Osteoblast (primary cell): ENCODE data around the gene SUGCT. TPM values are rescaled to one million over a fixed set of nuclear protein-coding genes. Genes with fewer than 3 reads are reported as not detected.

Experiments used
- DNase-seq: peaks from one replicate; pipeline ENCODE4 v3.0.0; 2011; ENCODE audit warnings: low spot score, mixed read lengths; ENCODE audit not compliant: insufficient read length; ENCODE audit errors: missing footprints
- H2AFZ ChIP-seq: 2 replicates; pipeline ENCODE4 v1.6.0; 2011; ENCODE audit warnings: mild to moderate bottlenecking, low read length
- H3K27ac ChIP-seq: 2 replicates; pipeline ENCODE4 v1.5.1; 2011; ENCODE audit warnings: mild to moderate bottlenecking, low read depth, low read length, moderate library complexity
- H3K27me3 ChIP-seq: 2 replicates; pipeline ENCODE4 v1.6.0; 2012; ENCODE audit warnings: mild to moderate bottlenecking, control low read depth, inconsistent platforms, low read length, moderate library complexity; ENCODE audit not compliant: insufficient read depth
- H3K36me3 ChIP-seq: 2 replicates; pipeline ENCODE4 v1.5.1; 2011; ENCODE audit warnings: mild to moderate bottlenecking, low read length, control low read depth, moderate library complexity; ENCODE audit not compliant: insufficient read depth
- H3K4me1 ChIP-seq: 2 replicates; pipeline ENCODE4 v1.5.1; 2011; ENCODE audit warnings: mild to moderate bottlenecking, low read length, control low read depth, moderate library complexity; ENCODE audit not compliant: insufficient read depth
- H3K4me2 ChIP-seq: 2 replicates; pipeline ENCODE4 v1.6.0; 2011; ENCODE audit warnings: mild to moderate bottlenecking, low read length; ENCODE audit not compliant: insufficient read depth
- H3K4me3 ChIP-seq: fragments of 200-600 bp; sonication (generic); 3 replicates; pipeline ENCODE4 v1.5.1; 2012; ENCODE audit warnings: mild to moderate bottlenecking, low read length, inconsistent platforms; ENCODE audit not compliant: insufficient read depth
- H3K79me2 ChIP-seq: 2 replicates; pipeline ENCODE4 v1.6.0; 2012; ENCODE audit warnings: mild to moderate bottlenecking, low read length, control low read depth, inconsistent platforms; ENCODE audit not compliant: insufficient read depth
- H3K9me3 ChIP-seq: 2 replicates; pipeline ENCODE4 v1.5.1; 2011; ENCODE audit warnings: low read depth, low read length, control low read depth
- H4K20me1 ChIP-seq: 2 replicates; pipeline ENCODE4 v1.6.0; 2012; ENCODE audit warnings: mild to moderate bottlenecking, low read length, control low read depth; ENCODE audit not compliant: insufficient read depth
- total RNA-seq: library from RNA; depleted of rRNA; stranded (reverse); fragments of >200 nt; gene quantifications from 2 replicates; pipeline ENCODE4 v1.2.3, GENCODE V29; 2012
- TF ChIP-seq, protein P1 (sequence below): IDR thresholded peaks from 2 replicates; pipeline ENCODE4 v1.5.1; 2011; ENCODE audit warnings: mild to moderate bottlenecking, low read depth, low read length, moderate library complexity; ENCODE audit errors: extremely low read depth

Gene SUGCT
- total RNA-seq, 1 donor: 21.7 TPM

DNA sequence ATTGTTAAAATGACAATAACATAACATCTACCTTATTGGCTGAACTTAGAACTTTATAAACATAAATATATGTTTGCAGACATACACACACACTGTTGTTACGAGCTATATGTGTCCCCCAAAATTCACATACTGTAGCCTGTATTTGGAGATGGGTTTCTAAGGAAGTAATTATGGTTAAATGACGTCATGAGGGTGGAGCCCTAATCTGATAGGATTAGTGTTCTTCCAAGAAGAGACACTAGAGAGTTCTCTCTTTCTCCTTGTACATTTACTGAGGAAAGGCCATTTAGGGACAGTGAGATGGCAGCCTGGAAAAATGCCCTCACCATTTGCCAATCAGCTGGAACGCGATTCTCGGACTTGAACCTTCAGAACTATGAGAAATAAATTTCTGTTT, 211.7 kb downstream of the SUGCT start:
- Histone ChIP-seq H3K4me1 (no peaks in the 10 kb centered on the region), H3K4me3 (no peak overlapping the region), H2AFZ (no peak overlapping the region), H4K20me1 (no peaks in the 10 kb centered on the region), H3K27me3 (no peaks in the 10 kb centered on the region), H3K36me3 (no peaks in the 10 kb centered on the region), H3K27ac (no peak overlapping the region), H3K79me2 (no peaks in the 10 kb centered on the region), H3K4me2 (no peak overlapping the region), H3K9me3 (no peaks in the 10 kb centered on the region)
- TF ChIP-seq, protein P1, sequence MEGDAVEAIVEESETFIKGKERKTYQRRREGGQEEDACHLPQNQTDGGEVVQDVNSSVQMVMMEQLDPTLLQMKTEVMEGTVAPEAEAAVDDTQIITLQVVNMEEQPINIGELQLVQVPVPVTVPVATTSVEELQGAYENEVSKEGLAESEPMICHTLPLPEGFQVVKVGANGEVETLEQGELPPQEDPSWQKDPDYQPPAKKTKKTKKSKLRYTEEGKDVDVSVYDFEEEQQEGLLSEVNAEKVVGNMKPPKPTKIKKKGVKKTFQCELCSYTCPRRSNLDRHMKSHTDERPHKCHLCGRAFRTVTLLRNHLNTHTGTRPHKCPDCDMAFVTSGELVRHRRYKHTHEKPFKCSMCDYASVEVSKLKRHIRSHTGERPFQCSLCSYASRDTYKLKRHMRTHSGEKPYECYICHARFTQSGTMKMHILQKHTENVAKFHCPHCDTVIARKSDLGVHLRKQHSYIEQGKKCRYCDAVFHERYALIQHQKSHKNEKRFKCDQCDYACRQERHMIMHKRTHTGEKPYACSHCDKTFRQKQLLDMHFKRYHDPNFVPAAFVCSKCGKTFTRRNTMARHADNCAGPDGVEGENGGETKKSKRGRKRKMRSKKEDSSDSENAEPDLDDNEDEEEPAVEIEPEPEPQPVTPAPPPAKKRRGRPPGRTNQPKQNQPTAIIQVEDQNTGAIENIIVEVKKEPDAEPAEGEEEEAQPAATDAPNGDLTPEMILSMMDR: no peak
- DNase-seq: no peak

- Histone ChIP-seq H3K4me3 (no peak overlapping the region), H2AFZ (no peak overlapping the region), H3K4me2 (no peak overlapping the region), H4K20me1 (no peaks in the 10 kb centered on the region), H3K9me3 (no peaks in the 10 kb centered on the region), H3K4me1 (no peaks in the 10 kb centered on the region), H3K79me2 (no peaks in the 10 kb centered on the region), H3K27me3 (no peaks in the 10 kb centered on the region), H3K27ac (no peak overlapping the region), H3K36me3 (no peaks in the 10 kb centered on the region)
- TF ChIP-seq, protein P1: no peak
- no peak for DNase-seq
Measured at GRCh38 chr7:40348126-40348728, 213.4 kb downstream of the SUGCT start.

DNA sequence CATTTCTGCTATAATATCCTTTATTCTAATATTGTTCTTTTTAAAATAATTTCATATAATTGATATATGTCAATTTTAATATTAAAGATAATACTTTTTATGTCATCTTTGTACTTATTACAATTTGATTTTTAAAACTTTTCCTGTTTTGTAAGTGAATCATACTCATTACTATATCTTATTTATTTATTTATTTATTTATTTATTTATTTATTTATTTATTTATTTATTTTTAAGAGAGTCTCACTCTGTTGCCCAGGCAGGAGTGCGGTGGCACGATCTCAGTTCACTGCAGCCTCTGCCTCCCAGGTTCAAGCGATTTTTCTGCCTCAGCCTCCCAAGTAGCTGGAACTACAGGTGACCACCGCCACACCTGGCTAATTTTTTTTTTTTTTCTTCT, 215.3 kb downstream of the SUGCT start:
- no peaks in the 10 kb centered on the region for H3K27me3 ChIP-seq
- H3K9me3 ChIP-seq: no peaks in the 10 kb centered on the region
- no peak overlapping the region for H2AFZ ChIP-seq
- TF ChIP-seq, protein P1: no peak
- no peak overlapping the region for H3K4me2 ChIP-seq
- no peak overlapping the region for H3K4me3 ChIP-seq
- no peak for DNase-seq
- H3K36me3 ChIP-seq: no peaks in the 10 kb centered on the region
- H3K27ac ChIP-seq: no peak overlapping the region
- no peaks in the 10 kb centered on the region for H3K4me1 ChIP-seq
- no peaks in the 10 kb centered on the region for H4K20me1 ChIP-seq
- H3K79me2 ChIP-seq: no peaks in the 10 kb centered on the region

- H3K4me1 ChIP-seq: peaks cover 17% of the 10 kb centered on the region
- H3K9me3 ChIP-seq: no peaks in the 10 kb centered on the region
- H3K27ac ChIP-seq: no peak overlapping the region
- TF ChIP-seq, protein P1: no peak
- H3K36me3 ChIP-seq: no peaks in the 10 kb centered on the region
- no peak for DNase-seq
- no peak overlapping the region for H3K4me2 ChIP-seq
- no peak overlapping the region for H3K4me3 ChIP-seq
- no peaks in the 10 kb centered on the region for H3K27me3 ChIP-seq
- H2AFZ ChIP-seq: no peak overlapping the region
- no peaks in the 10 kb centered on the region for H3K79me2 ChIP-seq
- H4K20me1 ChIP-seq: no peaks in the 10 kb centered on the region
Measured at GRCh38 chr7:40354711-40355110, 219.9 kb downstream of the SUGCT start.
